WTC11 (cell line): ENCODE measurements around the gene PAX4. TPM values are rescaled to one million over a fixed set of nuclear protein-coding genes. Genes with fewer than 3 reads are reported as not detected.

Source experiments
- ATAC-seq: fragments of 200-7000 bp; cut with Tn5 transposase; 2 replicates; pipeline ENCODE4 v1.10.0; 2021; ENCODE audit warnings: mild to moderate bottlenecking, moderate library complexity
- CTCF ChIA-PET: fragments of 300-600 bp; sonication (Branson Sonifier 250); formaldehyde crosslinking; loops from one replicate; lab custom pipeline; 2021; ENCODE audit warnings: antibody characterized with exemption; lab: Charles Lee
- POLR2A ChIA-PET: fragments of 350-600 bp; sonication (Branson Sonifier 250); formaldehyde crosslinking; loops from one replicate; lab custom pipeline; 2021; ENCODE audit warnings: antibody characterized with exemption; lab: Charles Lee
- DNase-seq: peaks from one replicate; pipeline ENCODE4 v3.0.0; 2021; ENCODE audit warnings: low spot score
- H3K27ac Mint-ChIP-seq: 2 replicates; pipeline ENCODE4 v1.8.0; 2021; ENCODE audit warnings: mixed read lengths
- H3K27me3 Mint-ChIP-seq: 2 replicates; pipeline ENCODE4 v1.8.0; 2021; ENCODE audit warnings: low read depth, mild to moderate bottlenecking, moderate library complexity, mixed read lengths
- H3K36me3 Mint-ChIP-seq: 2 replicates; pipeline ENCODE4 v1.8.0; 2021; ENCODE audit warnings: mixed read lengths
- H3K4me1 Mint-ChIP-seq: 2 replicates; pipeline ENCODE4 v1.8.0; 2022; ENCODE audit warnings: mixed read lengths
- H3K4me3 Mint-ChIP-seq: 2 replicates; pipeline ENCODE4 v1.8.0; 2021; ENCODE audit warnings: mild to moderate bottlenecking, moderate library complexity, mixed read lengths
- H3K9me3 Mint-ChIP-seq: 2 replicates; pipeline ENCODE4 v1.8.0; 2021; ENCODE audit warnings: mixed read lengths
- AR ChIP-seq: fragments of 250-450 bp; sonication (Bioruptor Pico); IDR thresholded peaks from 2 replicates; pipeline ENCODE4 v1.9.0; 2021; ENCODE audit warnings: mild to moderate bottlenecking
- ATF1 ChIP-seq: sonication (generic); formaldehyde crosslinking; IDR thresholded peaks from 2 replicates; pipeline ENCODE4 v1.8.1; 2023; ENCODE audit warnings: mild to moderate bottlenecking, moderate library complexity, missing genetic modification reagents
- ATF2 ChIP-seq: sonication (generic); formaldehyde crosslinking; IDR thresholded peaks from 2 replicates; pipeline ENCODE4 v1.8.1; 2022; ENCODE audit warnings: low read depth, missing genetic modification reagents, borderline replicate concordance
- E2F4 ChIP-seq: sonication (generic); formaldehyde crosslinking; IDR thresholded peaks from 2 replicates; pipeline ENCODE4 v1.8.1; 2022; ENCODE audit warnings: low read depth, mild to moderate bottlenecking, moderate library complexity, missing genetic modification reagents, borderline replicate concordance
- EMX1 ChIP-seq: fragments of 250-450 bp; sonication (Bioruptor Pico); IDR thresholded peaks from 2 replicates; pipeline ENCODE4 v1.8.0; 2021; ENCODE audit warnings: mild to moderate bottlenecking
- FOXP4 ChIP-seq: sonication (generic); formaldehyde crosslinking; IDR thresholded peaks from 2 replicates; pipeline ENCODE4 v1.8.0; 2022; ENCODE audit warnings: mild to moderate bottlenecking, missing genetic modification reagents
- GABPB1 ChIP-seq: sonication (generic); formaldehyde crosslinking; IDR thresholded peaks from 2 replicates; pipeline ENCODE4 v1.8.1; 2023; ENCODE audit warnings: mild to moderate bottlenecking, missing genetic modification reagents
- JUN ChIP-seq: sonication (generic); formaldehyde crosslinking; IDR thresholded peaks from 2 replicates; pipeline ENCODE4 v1.8.0; 2023; ENCODE audit warnings: mild to moderate bottlenecking, missing genetic modification reagents
- NFYB ChIP-seq: sonication (generic); formaldehyde crosslinking; conservative IDR thresholded peaks from 2 replicates; pipeline ENCODE4 v1.8.0; 2022; ENCODE audit warnings: low read depth, missing genetic modification reagents
- NR1H2 ChIP-seq: sonication (generic); formaldehyde crosslinking; IDR thresholded peaks from 2 replicates; pipeline ENCODE4 v1.9.0; 2021; ENCODE audit warnings: mild to moderate bottlenecking, moderate library complexity, missing genetic modification reagents
- OVOL2 ChIP-seq: fragments of 250-450 bp; sonication (Bioruptor Pico); IDR thresholded peaks from 2 replicates; pipeline ENCODE4 v1.9.0; 2021; ENCODE audit warnings: mild to moderate bottlenecking, borderline replicate concordance
- SMAD4 ChIP-seq: sonication (generic); formaldehyde crosslinking; IDR thresholded peaks from 2 replicates; pipeline ENCODE4 v1.8.0; 2022; ENCODE audit warnings: mild to moderate bottlenecking, missing genetic modification reagents
- SOX15 ChIP-seq: fragments of 250-450 bp; sonication (Bioruptor Pico); IDR thresholded peaks from 2 replicates; pipeline ENCODE4 v1.9.0; 2021; ENCODE audit warnings: mild to moderate bottlenecking
- STAT6 ChIP-seq: sonication (generic); formaldehyde crosslinking; conservative IDR thresholded peaks from 2 replicates; pipeline ENCODE4 v1.8.1; 2023; ENCODE audit warnings: mild to moderate bottlenecking, low read depth, missing genetic modification reagents, moderate library complexity
- TCF7 ChIP-seq: sonication (generic); formaldehyde crosslinking; IDR thresholded peaks from 2 replicates; pipeline ENCODE4 v1.8.0; 2022; ENCODE audit warnings: mild to moderate bottlenecking, low read depth, missing genetic modification reagents, moderate library complexity
- TEAD1 ChIP-seq: sonication (generic); formaldehyde crosslinking; IDR thresholded peaks from 2 replicates; pipeline ENCODE4 v1.8.0; 2022; ENCODE audit warnings: mild to moderate bottlenecking, missing genetic modification reagents
- ZNF263 ChIP-seq: sonication (generic); formaldehyde crosslinking; IDR thresholded peaks from 2 replicates; pipeline ENCODE4 v1.8.1; 2022; ENCODE audit warnings: low read depth, mild to moderate bottlenecking, moderate library complexity, missing genetic modification reagents
- ZNF317 ChIP-seq: sonication (generic); formaldehyde crosslinking; IDR thresholded peaks from 2 replicates; pipeline ENCODE4 v1.8.1; 2023; ENCODE audit warnings: low read depth, mild to moderate bottlenecking, moderate library complexity, missing genetic modification reagents, borderline replicate concordance
- ZNF396 ChIP-seq: fragments of 250-450 bp; sonication (Bioruptor Pico); IDR thresholded peaks from 2 replicates; pipeline ENCODE4 v1.8.0; 2021; ENCODE audit warnings: mild to moderate bottlenecking, moderate library complexity, borderline replicate concordance
- ZNF416 ChIP-seq: fragments of 250-450 bp; sonication (Bioruptor Pico); IDR thresholded peaks from 2 replicates; pipeline ENCODE4 v1.9.0; 2021; ENCODE audit warnings: mild to moderate bottlenecking, inconsistent platforms
- total RNA-seq: library from RNA; stranded (reverse); gene quantifications from 3 replicates; pipeline ENCODE4 v1.2.3, GENCODE V29; 2021

PAX4 gene
- total RNA-seq, 1 experiment from 2014 or later, result not detected

- Mint-ChIP-seq H3K36me3 (peaks cover 19% of the 10 kb centered on the region), H3K27ac (no peak overlapping the region), H3K27me3 (no peaks in the 10 kb centered on the region), H3K9me3 (no peaks in the 10 kb centered on the region), H3K4me3 (no peak overlapping the region), H3K4me1 (peaks cover 4% of the 10 kb centered on the region)
- no peak for ATAC-seq
- ChIA-PET POLR2A (no interaction called here), CTCF (interaction anchor here (0.6 to 1.6 kb wide), 5 partner anchors 42 to 164 kb away, joined by 3 to 8 read pairs (median 3); no protein-coding TSS in a partner anchor)
- no peak for TF ChIP-seq ZNF263 (CRISPR knock-in tag)
- no peak for TF ChIP-seq SMAD4 (CRISPR knock-in tag)
- no peak for TF ChIP-seq ZNF317 (CRISPR knock-in tag)
- no peak for TF ChIP-seq OVOL2 (CRISPR knock-in tag)
- TF ChIP-seq ZNF416 (CRISPR knock-in tag), result no peak
- no peak for DNase-seq
Observed at GRCh38 chr7:127578711-127579275, 39.1 kb downstream of the PAX4 start.

GRCh38 chr7:127578036-127578684 is 39.8 kb downstream of the PAX4 start:
- DNase-seq, result no peak
- CTCF ChIA-PET, result interaction anchor here (0.6 to 1.6 kb wide), 5 partner anchors 42 to 164 kb away, joined by 3 to 8 read pairs (median 3); no protein-coding TSS in a partner anchor
- peak; percentile 76 for ATAC-seq
- H3K27me3 Mint-ChIP-seq, result no peaks in the 10 kb centered on the region
- no peaks in the 10 kb centered on the region for H3K4me1 Mint-ChIP-seq
- no peak overlapping the region for H3K27ac Mint-ChIP-seq
- H3K36me3 Mint-ChIP-seq, result peaks cover 16% of the 10 kb centered on the region
- no peaks in the 10 kb centered on the region for H3K9me3 Mint-ChIP-seq
- POLR2A ChIA-PET, result no interaction called here
- H3K4me3 Mint-ChIP-seq, result no peak overlapping the region
- TF ChIP-seq TCF7 (CRISPR knock-in tag), result no peak
- TF ChIP-seq ATF2 (CRISPR knock-in tag), result no peak
- no peak for TF ChIP-seq ZNF416 (CRISPR knock-in tag)
- no peak for TF ChIP-seq GABPB1
- TF ChIP-seq NFYB (CRISPR knock-in tag), result no peak
- TF ChIP-seq OVOL2 (CRISPR knock-in tag), result no peak
- no peak for TF ChIP-seq STAT6 (CRISPR knock-in tag)
- no peak for TF ChIP-seq JUN
- TF ChIP-seq EMX1, result no peak
- no peak for TF ChIP-seq FOXP4 (CRISPR knock-in tag)
- no peak for TF ChIP-seq ZNF396 (CRISPR knock-in tag)
- no peak for TF ChIP-seq TEAD1 (CRISPR knock-in tag)
- TF ChIP-seq E2F4 (CRISPR knock-in tag), result no peak
- TF ChIP-seq SOX15 (CRISPR knock-in tag), result no peak
- no peak for TF ChIP-seq AR (CRISPR knock-in tag)
- TF ChIP-seq NR1H2, result no peak
- TF ChIP-seq ATF1 (CRISPR knock-in tag), result no peak
